HG02973 (cell line): ENCODE results near the gene KCNE2.
"Not testable (repeated sequence)": the region's sequence is repeated elsewhere in the genome, so short reads cannot be mapped to it uniquely, and the experiment has no call there.

Experiments
- ATAC-seq: cut with Tn5 transposase; IDR thresholded peaks from one replicate; pipeline ENCODE4 v1.9.1; 2021; ENCODE audit warnings: moderate library complexity; ENCODE audit not compliant: unreplicated experiment

The KCNE2 gene

GRCh38 chr21:34406102-34406501 lies 42.3 kb downstream of the KCNE2 start:
- ATAC-seq: not testable (repeated sequence)

- ATAC-seq: not testable (repeated sequence)
Measured at GRCh38 chr21:34406676-34407075, 42.9 kb downstream of the KCNE2 start.

GRCh38 chr21:34407294-34407693 lies 43.5 kb downstream of the KCNE2 start:
- not testable (repeated sequence) for ATAC-seq

- not testable (repeated sequence) for ATAC-seq
Measured at GRCh38 chr21:34417448-34418077, 53.8 kb downstream of the KCNE2 start.
